NCI-H1417 (cell line): ENCODE results near the gene TOP3A.
A peak's percentile ranks its signal among the peaks of the same experiment; 100 is the strongest.

Experiments
- DNase-seq, 3 experiments: peaks; one replicate each; lab custom pipeline; 2025; lab: John Stamatoyannopoulos, UW

The TOP3A gene

GRCh38 chr17:18280249-18280648 lies 34.5 kb downstream of the TOP3A start:
- no peak for DNase-seq

- no peak for DNase-seq
These were observed 35.9 kb downstream of the TOP3A start for GRCh38 chr17:18278867-18279266.

DNA sequence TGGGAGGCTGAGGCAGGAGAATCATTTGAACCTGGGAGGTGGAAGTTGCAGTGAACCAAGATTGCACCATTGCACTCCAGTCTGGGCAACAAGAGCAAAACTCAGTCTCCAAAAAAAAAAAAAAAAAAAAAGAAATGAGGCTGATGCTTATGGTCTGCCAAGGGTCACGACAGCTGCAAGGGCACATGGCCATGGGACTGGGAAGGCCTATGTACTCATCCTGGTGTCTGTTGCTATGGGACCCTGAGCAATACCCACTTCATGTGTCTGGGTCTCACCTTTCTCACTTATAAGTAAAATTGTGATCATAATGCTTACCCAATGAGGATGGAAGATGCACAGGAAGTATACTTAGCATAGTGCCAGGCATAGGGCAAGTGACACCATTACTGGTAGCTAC lies 37.7 kb downstream of the TOP3A start:
- no peak for DNase-seq

DNA sequence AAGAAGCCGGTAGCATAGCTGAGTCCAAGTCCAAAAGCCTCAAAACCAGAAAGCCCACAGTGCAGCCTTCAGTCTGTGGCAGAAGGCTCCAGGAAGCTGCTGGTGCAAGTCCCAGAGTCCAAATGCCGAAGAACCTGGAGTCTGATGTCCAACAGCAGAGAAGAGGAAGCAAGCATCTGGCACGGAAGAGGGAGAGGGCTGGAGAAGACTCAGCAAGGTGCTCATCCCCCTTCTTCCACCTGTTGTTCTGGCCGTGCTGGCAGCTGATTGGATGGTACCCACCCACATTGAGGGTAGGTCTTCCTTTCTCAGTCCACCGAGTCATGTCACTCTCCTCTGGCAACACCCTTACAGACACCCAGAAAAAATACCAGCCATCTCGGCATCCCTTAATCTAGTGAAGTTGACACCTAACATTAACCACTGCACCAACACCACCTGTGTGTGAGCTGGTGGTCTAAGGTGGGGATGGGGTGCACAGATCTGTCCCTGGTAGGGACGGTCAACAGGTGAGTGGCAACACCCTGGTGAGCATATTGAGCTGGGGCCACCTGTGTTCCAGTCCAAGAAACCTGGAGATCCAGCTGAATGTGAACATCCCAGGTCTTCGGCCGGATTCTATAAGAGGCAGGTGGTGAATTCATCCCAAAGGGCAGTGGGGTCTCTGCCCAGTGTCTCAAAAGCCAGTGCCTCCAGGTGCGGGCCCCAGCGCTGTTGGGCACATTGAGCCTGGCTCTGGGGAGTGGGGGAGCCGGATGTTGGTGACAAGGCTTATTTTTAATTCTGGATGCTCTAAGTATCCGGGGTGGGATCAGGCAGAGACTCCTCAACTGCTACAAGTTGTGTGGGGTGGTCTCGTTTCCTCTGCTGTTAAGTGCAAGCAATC lies 44.5 kb downstream of the TOP3A start:
- DNase-seq = no peak

- no peak for DNase-seq
These were observed 46.7 kb downstream of the TOP3A start for GRCh38 chr17:18267927-18268711.

- DNase-seq = no peak
These were observed 47.4 kb downstream of the TOP3A start for GRCh38 chr17:18267366-18267765.

GRCh38 chr17:18263885-18264682 lies 50.7 kb downstream of the TOP3A start:
- DNase-seq = no peak

DNA sequence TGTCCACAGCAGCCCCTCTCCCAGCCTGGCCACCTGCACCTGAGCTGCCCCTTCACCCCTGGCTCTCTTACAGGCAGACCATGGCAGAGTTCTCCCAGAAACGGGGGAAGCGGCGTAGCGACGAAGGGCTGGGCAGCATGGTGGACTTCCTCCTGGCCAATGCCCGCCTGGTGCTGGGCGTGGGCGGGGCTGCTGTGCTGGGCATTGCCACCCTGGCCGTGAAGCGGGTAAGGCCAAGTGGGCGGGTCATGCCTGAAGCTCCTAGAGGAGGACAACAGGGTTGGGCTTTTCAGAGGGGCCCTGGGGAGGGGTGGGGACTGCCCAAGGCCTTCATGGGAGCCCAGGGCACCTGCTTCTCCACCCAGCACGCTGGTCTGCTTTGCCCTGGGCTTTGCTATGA lies 52.2 kb downstream of the TOP3A start:
- no peak for DNase-seq

DNA sequence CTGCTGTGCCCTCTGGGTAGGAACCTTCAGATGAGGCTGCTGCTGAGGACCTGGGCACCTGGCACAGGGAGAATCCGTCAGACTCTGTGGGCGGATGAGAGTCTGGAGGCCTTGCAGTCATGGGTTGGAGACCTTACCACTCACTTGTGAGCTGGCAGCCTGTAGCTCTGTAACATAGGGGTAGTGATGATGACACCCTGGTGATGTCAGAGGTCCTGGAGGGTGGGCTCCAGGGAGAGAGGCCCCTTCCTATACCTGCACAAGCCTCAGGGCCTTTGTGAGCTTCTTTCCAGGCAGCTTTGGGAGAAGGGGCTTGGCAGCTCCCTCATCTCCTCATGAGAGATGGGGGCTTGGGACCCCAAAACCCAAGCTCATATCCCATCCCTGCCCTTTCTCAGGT lies 52.7 kb downstream of the TOP3A start:
- no peak for DNase-seq

- no peak for DNase-seq
These were observed 53.1 kb downstream of the TOP3A start for GRCh38 chr17:18261659-18262058.

GRCh38 chr17:18261146-18261515 lies 53.7 kb downstream of the TOP3A start:
- DNase-seq = peak in 1 of 3 experiments; percentile 40

DNA sequence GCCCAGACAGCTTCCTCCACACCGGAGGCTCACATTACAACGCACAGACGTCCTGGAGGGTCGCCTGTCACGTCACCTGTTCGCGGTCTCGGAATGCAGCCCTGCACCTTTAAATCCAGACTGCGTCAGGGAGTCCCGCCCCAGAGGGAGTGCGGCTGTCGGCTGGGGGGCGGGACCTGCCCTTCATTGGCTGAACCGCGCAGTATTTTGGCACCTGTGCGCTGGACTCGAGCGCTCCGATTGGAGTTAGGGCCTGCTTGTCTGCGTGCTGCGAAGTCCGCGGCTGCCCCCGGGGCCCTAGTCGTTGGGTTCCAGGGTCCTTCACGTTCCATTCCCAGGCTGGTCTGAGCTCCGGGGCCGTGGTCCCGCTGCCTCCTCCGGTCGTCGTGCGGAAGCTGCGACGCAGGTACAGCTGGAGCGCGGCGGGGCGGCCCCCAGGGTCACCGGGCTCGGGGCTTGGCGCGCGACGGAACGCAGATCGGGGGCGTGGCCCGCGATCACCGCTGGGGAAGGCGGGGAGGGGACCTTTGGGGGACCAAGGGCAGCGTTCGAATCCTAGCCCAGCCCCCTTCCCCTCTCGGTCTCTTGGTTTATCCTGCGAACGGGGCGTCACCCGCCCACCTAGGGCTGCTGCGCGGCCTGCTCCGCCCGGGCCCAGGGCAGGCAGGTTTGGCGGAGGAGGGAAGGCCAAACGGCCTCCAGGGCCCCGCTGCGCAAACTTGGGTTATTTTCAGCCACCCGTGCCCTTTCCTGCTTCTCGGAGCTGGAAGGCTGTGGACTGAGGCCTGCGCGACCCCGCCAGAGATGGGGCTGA lies 54.3 kb downstream of the TOP3A start, which contains the start of gene MIEF2:
Gene MIEF2 (plus strand): TSS at position 331 of the 814 bp plus-strand sequence. CDS start 2,059 bp downstream, outside the sequence.
- peak; percentile 85 to 90 (median 88) for DNase-seq

- DNase-seq = no peak
These were observed 55.0 kb downstream of the TOP3A start for GRCh38 chr17:18259621-18260331.

DNA sequence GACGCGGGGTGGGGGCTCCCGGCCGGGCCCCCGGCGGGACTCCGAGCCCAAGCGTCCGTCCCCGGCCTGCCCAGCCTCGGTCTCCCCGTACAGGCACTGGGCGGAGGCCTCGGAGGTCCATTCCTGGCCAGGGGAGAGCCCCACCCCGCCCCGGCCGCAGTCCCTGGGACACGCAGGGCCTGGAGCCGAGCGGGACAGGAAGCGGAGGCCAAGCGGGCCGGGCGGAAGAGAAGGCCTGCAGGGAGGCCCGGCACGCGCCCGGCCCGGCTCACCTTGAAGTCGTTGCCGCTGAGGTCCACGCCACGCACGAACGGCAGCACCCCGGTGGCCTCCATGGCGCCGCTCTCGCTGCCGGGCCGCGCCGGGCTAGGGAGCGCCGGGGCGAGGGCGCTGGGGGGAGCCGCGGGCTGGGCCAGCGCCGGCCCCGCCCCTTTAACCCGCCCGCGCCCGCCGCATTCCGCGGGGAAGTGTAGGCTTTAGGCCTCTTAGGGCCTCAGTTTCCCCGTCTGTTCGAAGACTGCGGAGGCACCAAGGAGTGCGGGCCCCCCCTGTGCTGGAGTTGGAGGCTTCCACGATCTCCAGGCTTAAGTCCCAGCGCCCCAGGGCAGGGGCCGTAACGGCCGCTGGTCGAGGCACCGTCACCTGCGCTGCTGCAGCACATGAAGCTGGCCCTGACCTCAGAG lies 56.3 kb downstream of the TOP3A start, which contains the start of gene FLII:
Gene FLII (minus strand): TSS at position 383 of the 683 bp plus-strand sequence. CDS start 48 bp downstream, at position 335.
- peak; percentile 33 to 65 (median 54) for DNase-seq

- peak; percentile 2 to 61 (median 57) for DNase-seq
These were observed 56.8 kb downstream of the TOP3A start for GRCh38 chr17:18257982-18258355.

DNA sequence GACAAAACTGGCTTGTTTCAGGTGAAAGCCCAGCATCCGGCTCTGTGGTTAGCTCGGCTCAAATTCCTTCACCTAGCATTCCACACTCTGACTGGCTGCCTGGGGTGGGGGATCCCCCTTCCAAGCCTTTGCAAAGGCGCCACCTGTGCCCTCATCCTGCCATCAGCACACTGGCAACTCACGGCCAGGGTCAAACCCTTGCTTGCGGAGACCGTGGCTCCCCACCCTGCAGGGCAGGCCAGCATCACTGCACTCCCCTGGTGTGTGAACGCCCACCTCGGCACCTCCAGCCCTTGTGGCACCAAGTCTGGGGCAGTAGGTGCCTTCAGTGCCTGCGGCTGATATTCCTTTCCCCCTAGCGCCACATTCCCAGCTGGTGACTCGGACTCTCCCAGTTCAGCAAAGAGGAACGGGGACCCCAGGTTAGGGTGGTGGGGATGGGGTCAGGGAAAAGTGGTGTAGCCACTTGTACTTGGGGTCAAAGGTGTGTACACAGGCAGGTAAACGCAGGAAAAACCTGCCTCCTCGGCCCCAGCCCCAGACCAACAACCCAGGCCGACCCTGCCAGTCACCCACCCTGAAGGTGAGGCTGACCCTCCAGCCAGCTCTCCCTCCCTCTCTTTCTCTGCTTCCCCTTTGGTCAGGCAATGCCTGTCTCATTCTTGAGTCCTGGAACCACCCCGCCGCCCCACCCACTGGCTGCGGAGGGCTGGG lies 57.4 kb downstream of the TOP3A start:
- no peak for DNase-seq

DNA sequence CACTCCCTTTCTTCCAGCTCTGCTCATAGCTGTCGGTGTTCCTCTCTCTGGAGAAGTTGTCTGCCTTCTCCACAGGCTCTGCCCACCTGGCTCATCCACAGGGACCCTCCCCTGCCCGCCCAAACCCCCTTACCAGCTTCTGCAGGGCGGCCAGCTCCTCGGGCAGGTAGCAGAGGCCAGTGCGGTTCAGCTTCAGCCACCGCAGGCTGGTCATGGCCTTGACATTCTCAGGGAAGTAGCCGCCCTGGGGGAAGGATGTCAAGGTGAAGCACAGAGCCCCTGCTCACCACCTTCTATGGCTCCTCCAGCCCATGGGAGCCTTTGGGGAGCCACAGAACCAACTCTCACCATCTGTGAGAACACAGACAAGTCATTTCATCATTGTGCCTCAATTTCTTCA lies 58.0 kb downstream of the TOP3A start:
- DNase-seq = no peak

GRCh38 chr17:18256351-18256750 lies 58.4 kb downstream of the TOP3A start:
- DNase-seq = no peak
